Hematopoietic multipotent progenitor cell treated with erythropoietin and hydrocortisone succinate and interleukin-3 and kit ligand, for 4 days (in vitro differentiated cells): ENCODE measurements around the gene CAMK4.
"Not testable (repeated sequence)": the region's sequence is repeated elsewhere in the genome, so short reads cannot be mapped to it uniquely, and the experiment has no call there.

Experiments
- DNase-seq: peaks from one replicate; pipeline ENCODE4 v3.0.0-alpha.2; 2015

Gene CAMK4

GRCh38 chr5:111320953-111321352 is 96.8 kb downstream of the CAMK4 start:
- DNase-seq = no peak

DNA sequence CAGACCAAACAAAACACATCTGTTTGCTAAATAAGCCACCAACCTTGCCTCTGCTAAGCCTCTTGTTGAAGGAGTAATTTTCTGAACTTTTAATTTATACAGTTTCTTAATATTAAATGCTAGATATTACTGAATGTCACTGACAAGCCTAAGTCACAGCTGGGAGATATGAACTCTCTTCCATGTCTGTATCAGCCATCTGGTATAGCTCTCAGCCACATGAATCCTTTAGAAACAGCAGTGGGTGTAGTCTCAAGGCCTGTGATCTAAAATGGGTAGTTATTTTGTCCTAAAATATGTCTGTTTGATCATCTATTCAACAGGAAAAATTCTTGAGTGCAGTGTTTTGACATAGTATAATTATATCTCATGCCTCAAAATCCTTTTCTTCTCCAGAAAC is 97.2 kb downstream of the CAMK4 start:
- no peak for DNase-seq

- no peak for DNase-seq
These were observed 102.4 kb downstream of the CAMK4 start for GRCh38 chr5:111326551-111326950.

DNA sequence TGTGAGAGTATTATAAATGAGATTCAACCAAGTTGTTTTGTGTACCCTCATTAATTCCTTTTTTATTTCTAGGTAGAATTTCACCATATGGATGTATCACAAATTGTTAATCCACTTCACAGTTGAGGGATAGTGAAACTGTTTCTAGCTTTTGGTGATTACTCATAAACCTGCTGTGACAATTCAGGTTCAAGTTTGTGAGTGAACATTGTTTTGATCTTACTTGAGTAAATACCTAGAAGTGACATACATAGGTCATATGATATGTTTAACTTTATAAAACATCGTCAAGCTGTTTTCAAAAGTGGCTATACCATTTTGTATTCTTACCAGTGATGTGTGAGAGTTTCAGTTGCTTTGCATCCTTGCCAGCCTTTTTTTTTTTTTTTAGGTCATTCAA is 112.9 kb downstream of the CAMK4 start:
- DNase-seq = no peak

- no peak for DNase-seq
These were observed 113.5 kb downstream of the CAMK4 start for GRCh38 chr5:111337688-111338087.

DNA sequence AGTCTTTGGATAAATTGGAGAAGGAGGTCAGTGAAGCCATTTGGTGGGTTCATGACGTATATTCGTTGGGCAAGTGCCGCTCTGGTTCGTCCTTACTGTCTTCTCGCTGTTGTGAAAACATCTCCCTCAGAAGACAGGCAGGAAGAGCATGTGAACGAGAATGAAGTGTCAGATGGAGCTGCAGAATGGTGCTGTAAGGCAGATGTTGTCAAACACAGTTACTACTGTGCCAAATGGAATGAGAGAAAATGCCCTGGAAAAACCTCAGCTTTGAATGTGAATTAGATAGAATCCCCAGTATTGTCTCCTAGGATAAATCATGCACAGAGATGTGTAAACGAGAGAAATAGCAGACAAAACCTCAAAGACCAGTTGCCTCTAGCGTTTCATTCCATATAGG is 121.5 kb downstream of the CAMK4 start:
- DNase-seq = no peak

GRCh38 chr5:111347021-111347420 is 122.8 kb downstream of the CAMK4 start:
- no peak for DNase-seq

DNA sequence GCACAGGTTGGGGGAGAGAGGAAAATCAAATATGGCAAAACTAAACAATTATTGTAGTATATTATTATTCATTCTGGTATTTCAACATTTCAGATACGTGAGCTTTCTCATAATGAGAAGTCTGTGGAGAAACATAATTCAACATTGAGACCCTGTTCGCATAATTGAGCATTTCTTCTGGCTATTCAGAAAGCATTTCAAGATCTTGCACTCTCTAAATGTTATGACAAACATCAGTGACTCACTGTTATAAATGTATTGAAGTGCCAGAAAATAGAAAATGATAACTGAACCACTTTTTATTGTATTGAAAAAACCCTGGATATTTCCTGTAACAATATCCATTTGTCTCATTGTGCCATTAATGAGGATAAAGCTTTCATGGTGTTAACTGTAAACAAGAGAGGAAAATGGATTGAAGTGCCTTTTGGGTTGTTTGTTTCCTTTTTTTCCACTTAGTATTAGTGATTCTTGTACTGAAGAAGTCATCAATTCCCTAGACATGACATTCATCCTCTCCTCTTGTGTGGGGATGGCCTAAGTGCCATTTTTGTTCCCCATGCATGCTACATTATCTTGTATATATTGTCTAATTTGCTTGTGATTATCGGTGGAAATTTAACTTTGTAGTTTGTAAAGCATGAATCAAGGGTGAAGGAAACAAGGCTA is 124.6 kb downstream of the CAMK4 start:
- no peak for DNase-seq

DNA sequence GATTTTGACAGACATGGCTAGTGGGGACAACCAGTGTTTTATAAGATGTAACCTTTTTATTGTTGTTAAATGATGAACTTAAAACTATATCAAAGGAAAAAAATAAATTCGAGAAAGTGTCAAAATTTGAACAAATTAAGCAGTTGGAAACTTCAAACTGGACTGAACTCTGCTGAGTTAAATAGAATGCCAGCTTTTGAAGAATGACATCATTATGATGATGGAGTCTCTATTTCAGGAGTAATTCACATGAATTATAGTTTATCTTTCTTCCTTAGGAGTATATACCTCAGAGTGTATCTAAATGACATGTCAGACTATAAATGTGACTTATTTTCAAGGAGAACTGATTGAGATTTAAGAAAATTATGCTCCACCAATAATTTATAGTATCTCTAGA is 125.2 kb downstream of the CAMK4 start:
- no peak for DNase-seq

DNA sequence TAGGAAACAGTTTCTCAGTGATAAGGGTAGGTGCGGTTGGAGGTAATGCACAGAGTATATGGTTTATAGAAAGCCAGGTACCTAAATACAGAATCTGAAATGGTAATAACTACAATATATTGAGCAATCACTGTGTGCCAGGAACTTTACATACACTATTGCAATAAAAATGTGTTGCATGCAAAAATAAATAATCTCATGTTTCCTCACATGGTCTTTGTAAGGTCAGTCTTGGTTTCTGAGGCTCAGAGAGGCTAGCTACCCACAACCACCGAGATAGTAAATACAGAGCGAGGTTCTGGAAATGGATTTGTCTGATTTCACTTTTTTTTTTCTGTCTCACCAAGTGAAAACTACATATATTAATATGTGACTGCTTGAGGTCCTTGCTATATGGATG is 128.9 kb downstream of the CAMK4 start:
- no peak for DNase-seq

DNA sequence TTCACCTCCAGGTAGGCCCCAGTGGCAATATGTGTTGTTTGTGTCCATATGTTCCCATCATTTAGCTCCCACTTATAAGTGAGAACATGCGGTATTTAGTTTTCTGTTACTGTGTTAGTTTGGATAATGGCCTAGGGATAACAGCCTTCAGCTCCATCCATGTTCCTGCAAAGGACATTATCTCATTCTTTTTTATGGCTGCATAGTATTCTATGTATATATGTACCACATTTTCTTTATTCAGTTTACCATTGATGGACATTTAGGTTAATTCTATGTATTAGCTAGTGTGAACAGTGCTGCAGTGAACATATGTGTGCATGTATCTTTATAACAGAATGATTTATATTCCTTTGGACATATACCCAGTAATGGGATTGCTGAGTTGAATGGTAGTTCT is 134.5 kb downstream of the CAMK4 start:
- DNase-seq = not testable (repeated sequence)

- DNase-seq = no peak
These were observed 136.0 kb downstream of the CAMK4 start for GRCh38 chr5:111360173-111360572.

DNA sequence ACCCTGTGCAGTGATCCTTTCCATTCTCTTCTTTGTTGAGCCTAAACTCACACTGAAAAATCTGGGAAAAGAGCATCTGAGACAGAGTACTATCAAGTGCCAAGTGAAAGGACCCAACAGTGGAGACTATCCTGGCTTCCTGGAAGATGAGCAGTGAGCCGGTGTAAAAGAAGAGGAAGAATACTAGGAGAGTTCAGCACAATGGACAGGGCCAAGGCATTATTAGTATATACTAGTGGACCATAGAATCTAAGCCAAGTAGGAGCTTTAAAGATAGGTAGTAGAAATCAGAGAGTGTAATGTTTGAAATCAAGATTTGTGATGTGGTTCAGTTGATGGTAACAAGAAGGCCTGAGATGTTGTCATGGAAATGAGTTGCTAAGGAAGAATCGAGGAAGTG is 140.8 kb downstream of the CAMK4 start:
- DNase-seq = peak; percentile 8

DNA sequence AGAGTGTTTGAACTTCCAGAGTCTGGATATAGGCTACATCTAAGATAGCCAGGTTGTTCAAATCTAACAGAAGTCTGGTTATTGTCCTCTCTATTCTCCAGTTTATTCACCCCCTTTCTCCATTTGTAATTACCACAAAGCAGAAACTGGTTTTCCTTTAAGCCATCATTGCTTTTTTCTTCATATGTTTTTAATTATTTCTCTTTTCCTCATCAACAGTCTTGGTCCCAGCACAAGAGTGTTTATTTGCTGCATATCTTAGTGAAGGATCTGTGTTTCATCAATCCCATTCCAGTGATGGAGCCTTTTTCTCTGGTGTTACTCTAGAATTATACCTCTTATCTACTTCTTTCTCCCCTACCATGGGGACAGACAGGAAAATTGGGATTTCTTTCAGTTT is 142.2 kb downstream of the CAMK4 start:
- DNase-seq = no peak

GRCh38 chr5:111367115-111367514 is 142.9 kb downstream of the CAMK4 start:
- DNase-seq = no peak

- no peak for DNase-seq
These were observed 148.6 kb downstream of the CAMK4 start for GRCh38 chr5:111372799-111373198.

GRCh38 chr5:111374380-111374779 is 150.2 kb downstream of the CAMK4 start:
- DNase-seq = no peak

GRCh38 chr5:111375645-111376044 is 151.5 kb downstream of the CAMK4 start:
- DNase-seq = no peak

- no peak for DNase-seq
These were observed 153.1 kb downstream of the CAMK4 start for GRCh38 chr5:111377306-111377705.

- no peak for DNase-seq
These were observed 155.2 kb downstream of the CAMK4 start for GRCh38 chr5:111379391-111379816.

DNA sequence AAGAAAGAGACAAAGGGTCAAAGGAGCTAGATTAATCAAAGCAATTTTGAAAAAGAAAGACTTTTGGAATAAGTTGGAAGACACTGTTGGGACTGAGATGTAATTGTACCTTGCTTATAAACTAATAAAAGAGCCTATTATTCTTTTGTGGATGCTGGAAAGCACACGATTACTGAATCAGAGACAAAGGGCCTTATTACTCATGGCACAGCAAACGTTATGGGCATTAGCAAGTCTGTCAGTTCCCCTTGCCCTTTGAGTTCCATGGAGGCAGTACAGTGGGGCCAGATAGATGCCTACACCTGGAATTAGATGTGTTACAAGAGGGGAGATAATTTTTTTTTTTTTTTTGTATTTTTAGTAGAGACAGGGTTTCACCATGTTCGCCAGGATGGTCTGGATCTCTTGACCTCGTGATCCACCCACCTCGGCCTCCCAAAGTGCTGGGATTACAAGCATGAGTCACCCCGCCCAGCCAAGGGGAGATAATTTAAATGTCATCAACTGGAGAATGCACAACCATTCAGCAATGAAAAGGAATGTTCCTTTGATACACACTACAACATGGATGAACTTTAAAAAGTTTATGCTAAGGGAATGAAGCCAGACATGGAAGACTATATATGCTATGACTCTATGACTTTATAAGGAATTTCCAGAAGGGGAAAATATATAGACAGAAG is 159.2 kb downstream of the CAMK4 start:
- no peak for DNase-seq

- DNase-seq = peak; percentile 10
These were observed 160.0 kb downstream of the CAMK4 start for GRCh38 chr5:111384220-111384619.

GRCh38 chr5:111385051-111385450 is 160.9 kb downstream of the CAMK4 start:
- DNase-seq = no peak

GRCh38 chr5:111385970-111386831 is 162.0 kb downstream of the CAMK4 start:
- peak; percentile 31 for DNase-seq
